HG03060 (cell line): ENCODE data around the gene ZSCAN21.

Experiments
- ATAC-seq: cut with Tn5 transposase; IDR thresholded peaks from one replicate; pipeline ENCODE4 v1.9.1; 2021; ENCODE audit warnings: low read depth, moderate number of reproducible peaks; ENCODE audit not compliant: unreplicated experiment

Gene ZSCAN21

GRCh38 chr7:100093498-100093897 is 43.9 kb downstream of the ZSCAN21 start:
- ATAC-seq = no peak

DNA sequence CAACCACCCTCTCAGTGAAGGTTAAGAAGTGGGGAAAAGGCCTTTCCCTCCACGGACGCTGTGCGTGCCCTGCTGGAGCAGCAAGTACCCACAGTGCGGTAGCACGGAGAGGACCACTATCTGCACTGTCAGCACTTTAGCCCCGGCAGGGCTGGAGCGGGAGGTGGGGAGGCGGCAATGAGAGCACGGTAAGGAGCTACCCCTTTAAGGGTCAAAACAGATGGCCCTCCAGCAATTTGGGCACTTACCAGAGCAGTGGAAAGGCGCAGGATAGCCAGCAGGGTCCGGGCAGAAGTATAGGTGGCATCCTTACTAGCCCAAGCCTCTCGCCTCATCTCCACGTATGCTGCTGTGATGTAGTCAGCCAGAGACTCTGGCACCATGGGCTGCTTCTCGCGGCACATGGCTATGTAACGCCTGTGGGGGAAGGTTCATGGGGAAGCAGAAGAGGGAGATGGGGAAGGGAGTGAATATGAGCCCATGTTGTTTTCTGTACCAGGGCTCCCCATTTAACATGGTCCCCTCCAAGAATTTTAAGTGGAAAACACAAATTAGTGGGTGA is 44.4 kb downstream of the ZSCAN21 start:
- ATAC-seq = no peak

GRCh38 chr7:100095289-100095688 is 45.7 kb downstream of the ZSCAN21 start:
- ATAC-seq = no peak

DNA sequence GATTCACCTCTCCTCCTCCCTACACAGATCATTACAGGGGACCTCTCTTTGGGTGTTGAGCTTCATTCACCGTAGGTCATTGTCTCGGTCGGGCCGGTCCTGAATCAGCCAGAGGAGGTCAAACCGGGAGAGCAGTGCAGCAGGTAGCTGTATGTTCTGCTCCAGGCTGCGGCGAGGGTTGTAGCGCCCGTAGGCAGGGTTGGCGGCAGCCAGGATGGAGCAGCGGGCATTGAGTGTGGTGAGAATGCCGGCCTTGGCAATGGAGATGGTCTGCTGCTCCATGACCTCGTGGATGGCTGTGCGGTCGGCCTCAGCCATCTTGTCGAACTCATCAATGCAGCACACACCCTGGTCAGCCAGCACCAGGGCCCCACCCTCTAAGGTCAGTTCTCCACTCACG is 46.1 kb downstream of the ZSCAN21 start:
- ATAC-seq = no peak

GRCh38 chr7:100098913-100099312 is 49.3 kb downstream of the ZSCAN21 start:
- no peak for ATAC-seq

DNA sequence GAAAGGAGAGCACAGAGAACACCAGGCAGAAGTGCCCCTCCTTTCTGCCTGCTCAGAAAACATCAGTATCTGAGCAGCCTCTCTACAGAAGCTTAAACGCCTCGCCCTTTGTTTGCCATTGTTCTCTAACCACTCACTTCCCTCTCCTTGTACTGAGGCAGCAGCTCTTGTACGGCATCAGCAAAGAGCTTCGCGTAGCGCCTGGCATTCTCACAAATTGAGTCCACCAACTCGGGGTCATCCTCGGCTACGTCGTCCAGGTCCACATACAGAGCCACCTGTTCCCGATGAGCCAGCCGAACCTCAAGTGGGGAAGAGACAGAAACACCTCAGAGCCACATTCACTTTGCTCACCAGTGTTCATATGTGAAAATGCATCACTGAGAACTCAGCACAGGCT is 49.9 kb downstream of the ZSCAN21 start:
- no peak for ATAC-seq

- peak; percentile 34 for ATAC-seq
Measured at GRCh38 chr7:100100420-100101015, 50.9 kb downstream of the ZSCAN21 start.

DNA sequence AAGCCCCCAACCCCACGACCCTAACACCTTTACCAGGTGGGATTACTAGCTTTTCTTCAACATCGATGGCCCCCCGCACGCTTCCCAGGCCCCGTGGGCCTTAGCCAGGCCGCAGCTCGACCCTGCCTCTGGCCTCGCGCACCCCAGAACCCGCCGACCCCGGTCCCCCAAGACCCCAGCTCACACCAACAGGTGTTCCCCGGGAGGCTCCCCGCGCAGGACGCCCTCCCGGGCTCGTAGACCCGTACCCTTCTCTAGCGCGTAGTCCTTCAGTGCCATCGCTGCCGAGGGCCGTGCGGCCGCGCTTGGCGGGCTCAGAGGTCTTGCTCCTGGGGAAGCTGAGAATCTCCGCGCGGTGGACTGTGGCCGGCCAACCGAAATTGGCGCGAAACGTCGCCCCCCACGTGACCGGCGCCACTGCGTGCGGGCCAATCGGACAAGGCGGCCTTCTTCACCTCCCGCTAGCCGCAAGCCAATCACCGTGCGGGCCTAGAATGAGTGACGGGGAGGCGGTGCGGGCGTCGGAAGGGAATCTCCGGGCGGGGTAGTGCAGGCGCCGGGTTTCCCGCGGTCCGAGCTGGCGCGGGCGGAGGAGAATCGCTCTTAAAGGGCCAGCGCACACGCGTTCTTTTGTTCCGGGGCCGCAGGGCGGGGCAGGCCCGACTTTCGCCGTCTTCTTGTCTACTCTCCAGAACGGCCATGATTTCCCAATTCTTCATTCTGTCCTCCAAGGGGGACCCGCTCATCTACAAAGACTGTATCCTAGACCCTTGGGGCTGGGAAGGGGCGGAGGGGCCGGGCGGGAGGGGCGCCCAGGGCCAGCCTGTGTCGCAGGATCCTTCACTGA is 51.7 kb downstream of the ZSCAN21 start, which contains the start of the genes AP4M1 and MCM7:
Gene AP4M1, plus strand, starts transcription at position 628 of the 847 bp plus-strand sequence. Its CDS starts 72 bp downstream, at position 700.
Gene MCM7, minus strand, starts transcription at position 382 of the 847 bp plus-strand sequence. Its CDS starts 103 bp downstream, at position 279.
- peak; percentile 62 for ATAC-seq

- ATAC-seq = no peak
Measured at GRCh38 chr7:100102950-100103840, 53.6 kb downstream of the ZSCAN21 start.

DNA sequence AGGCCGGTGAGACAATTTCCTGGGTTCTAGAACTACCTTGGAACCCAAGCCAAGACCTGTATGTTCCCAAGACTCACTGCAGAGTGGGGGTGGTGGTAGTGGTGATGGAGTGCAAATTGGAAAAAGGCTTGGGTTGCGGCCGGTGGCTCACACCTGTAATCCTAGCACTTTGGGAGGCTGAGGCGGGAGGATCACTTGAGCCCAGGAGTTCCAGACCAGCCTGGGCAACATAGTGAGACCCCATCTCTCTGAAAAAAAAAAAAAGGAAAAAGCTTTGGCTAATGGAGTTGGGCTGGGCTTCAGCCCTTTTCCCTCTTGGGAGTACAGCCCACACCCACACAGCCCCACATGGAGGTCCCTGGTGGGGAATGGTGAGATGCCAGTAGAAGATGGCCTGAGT is 56.0 kb downstream of the ZSCAN21 start:
- ATAC-seq = no peak

- no peak for ATAC-seq
Measured at GRCh38 chr7:100106633-100107032, 57.1 kb downstream of the ZSCAN21 start.

GRCh38 chr7:100107125-100107737 is 57.7 kb downstream of the ZSCAN21 start:
- no peak for ATAC-seq

- no peak for ATAC-seq
Measured at GRCh38 chr7:100107890-100108289, 58.3 kb downstream of the ZSCAN21 start.

GRCh38 chr7:100109521-100110163 is 60.1 kb downstream of the ZSCAN21 start:
- ATAC-seq = no peak

GRCh38 chr7:100111156-100111555 is 61.6 kb downstream of the ZSCAN21 start:
- ATAC-seq = no peak

DNA sequence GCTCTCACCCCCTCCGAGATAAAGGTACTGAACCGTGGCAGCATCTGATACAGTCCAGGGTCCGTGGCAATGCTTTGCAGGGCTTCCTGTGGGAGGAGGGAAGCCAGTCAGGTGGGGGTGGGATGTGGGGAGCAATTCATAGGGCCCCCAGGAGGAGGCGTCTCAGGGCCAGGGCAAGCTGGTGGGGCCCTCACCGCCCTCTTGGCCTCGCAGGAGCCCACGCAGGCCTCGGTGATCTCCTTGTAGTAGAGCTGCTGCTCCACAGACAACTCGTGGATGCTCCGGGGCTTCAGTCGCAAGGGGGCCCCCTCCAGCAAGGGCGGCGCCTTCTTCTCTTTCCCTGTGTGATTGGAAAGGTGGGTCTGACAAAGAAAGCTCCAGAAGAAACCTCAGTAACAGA is 62.3 kb downstream of the ZSCAN21 start:
- ATAC-seq = no peak
